B cell (primary cell): ENCODE data around the gene SEMA3G. TPM values are rescaled to one million over a fixed set of nuclear protein-coding genes. Genes with fewer than 3 reads are reported as not detected.

Source experiments
- ATAC-seq: fragments of 200-7000 bp; cut with Tn5 transposase; one replicate; pipeline ENCODE4 v1.10.0; 2021; ENCODE audit warnings: low read depth, mild to moderate bottlenecking, moderate number of reproducible peaks, moderate library complexity
- CTCF ChIA-PET: fragments of 350-600 bp; sonication (Branson Sonifier 250); formaldehyde crosslinking; loops from one replicate; lab custom pipeline; 2021; ENCODE audit warnings: antibody characterized with exemption, inconsistent platforms; lab: Charles Lee
- POLR2A ChIA-PET: fragments of 350-600 bp; sonication (Branson Sonifier 250); formaldehyde crosslinking; loops from one replicate; lab custom pipeline; 2021; ENCODE audit warnings: antibody characterized with exemption; lab: Charles Lee
- DNase-seq: peaks from one replicate; pipeline ENCODE4 v3.0.0; 2013
- H2AFZ ChIP-seq: 2 replicates; pipeline ENCODE4 v1.6.1; 2012; ENCODE audit warnings: mild to moderate bottlenecking, low read depth, low read length; ENCODE audit not compliant: insufficient read depth, poor library complexity, severe bottlenecking
- H3K27ac ChIP-seq, 2 donors: 1 replicate in 1 of 2; 2 replicates in 1 of 2; pipeline ENCODE4 v1.5.1; 2012 to 2013; ENCODE audit warnings: low read length in 2 of 2, mild to moderate bottlenecking in 2 of 2, moderate library complexity in 1 of 2
- H3K27me3 ChIP-seq, 4 experiments: fragments of 200-600 bp in 1 of 4; sonication (generic) in 1 of 4; replicated peaks in 1 of 4; 1 replicate in 2 of 4; 2 replicates in 2 of 4; pipeline versions ENCODE4 v1.6.1 to v1.7.0; 2013 to 2016; ENCODE audit warnings: low read length in 3 of 4, mild to moderate bottlenecking in 2 of 4, mixed read lengths in 1 of 4, moderate library complexity in 1 of 4; ENCODE audit not compliant: insufficient read depth in 4 of 4, control insufficient read depth in 3 of 4; ENCODE audit errors: control extremely low read depth in 1 of 4
- H3K36me3 ChIP-seq, 2 experiments: replicated peaks in 1 of 2; 1 replicate in 1 of 2; 2 replicates in 1 of 2; pipeline versions ENCODE4 v1.6.1 to v1.7.1; 2013; ENCODE audit warnings: low read length in 1 of 2; ENCODE audit not compliant: insufficient read depth in 2 of 2, control insufficient read depth in 1 of 2; ENCODE audit errors: control extremely low read depth in 1 of 2, extremely low read depth in 1 of 2
- H3K4me1 ChIP-seq, 2 donors: fragments of 200-600 bp in 1 of 2; sonication (generic) in 1 of 2; 1 replicate in 1 of 2; 2 replicates in 1 of 2; pipeline versions ENCODE4 v1.5.1 to v1.6.1; 2013 to 2017; ENCODE audit warnings: low read length in 2 of 2; ENCODE audit not compliant: control insufficient read depth in 2 of 2, insufficient read depth in 2 of 2
- H3K4me2 ChIP-seq: replicated peaks from 2 replicates; pipeline ENCODE3; 2012; ENCODE audit warnings: mild to moderate bottlenecking, low read depth, low read length; ENCODE audit not compliant: poor library complexity, severe bottlenecking
- H3K4me3 ChIP-seq, 5 experiments: fragments of 200-600 bp in 1 of 5; sonication (generic) in 1 of 5; 1 replicate in 3 of 5; 2 replicates in 2 of 5; pipeline versions ENCODE4 v1.5.1 to v1.7.0; 2011 to 2016; ENCODE audit warnings: low read length in 4 of 5, mild to moderate bottlenecking in 4 of 5, low read depth in 2 of 5, control low read depth in 1 of 5, moderate library complexity in 1 of 5; ENCODE audit not compliant: insufficient read depth in 1 of 5; ENCODE audit errors: control extremely low read depth in 1 of 5, extremely low read depth in 1 of 5
- H3K79me2 ChIP-seq: fragments of 200-600 bp; sonication (generic); one replicate; pipeline ENCODE4 v1.6.0; 2016; ENCODE audit warnings: low read length; ENCODE audit not compliant: control insufficient read depth, insufficient read depth
- H3K9ac ChIP-seq: fragments of 200-600 bp; sonication (generic); 2 replicates; pipeline ENCODE4 v1.6.1; 2017; ENCODE audit warnings: mild to moderate bottlenecking, low read length, moderate library complexity
- H3K9me3 ChIP-seq, 3 donors: one replicate each; pipeline versions ENCODE4 v1.6.1 to v1.7.1; 2013; ENCODE audit warnings: low read length in 2 of 3; ENCODE audit not compliant: control insufficient read depth in 2 of 3, insufficient read depth in 1 of 3; ENCODE audit errors: control extremely low read depth in 1 of 3
- H4K20me1 ChIP-seq: 2 replicates; pipeline ENCODE4 v1.6.0; 2012; ENCODE audit warnings: mild to moderate bottlenecking, low read length; ENCODE audit not compliant: insufficient read depth, control insufficient read depth, poor library complexity, severe bottlenecking
- H3K27ac Mint-ChIP-seq: one replicate; pipeline ENCODE4 v1.8.0; 2021; ENCODE audit warnings: mixed read lengths
- H3K27me3 Mint-ChIP-seq: one replicate; pipeline ENCODE4 v1.8.0; 2021; ENCODE audit warnings: mixed read lengths
- H3K4me1 Mint-ChIP-seq: one replicate; pipeline ENCODE4 v1.8.0; 2021; ENCODE audit warnings: mixed read lengths
- H3K4me3 Mint-ChIP-seq: one replicate; pipeline ENCODE4 v1.8.0; 2021; ENCODE audit warnings: mixed read lengths
- H3K9me3 Mint-ChIP-seq: one replicate; pipeline ENCODE4 v1.8.0; 2022; ENCODE audit warnings: mixed read lengths; ENCODE audit not compliant: insufficient read depth
- CTCF ChIP-seq: fragments of 200-600 bp; IDR thresholded peaks from one replicate; pipeline ENCODE4 v1.8.0; 2022; ENCODE audit warnings: antibody characterized with exemption, mild to moderate bottlenecking
- EZH2 ChIP-seq: IDR thresholded peaks from 2 replicates; pipeline ENCODE4 v1.6.1; 2012; ENCODE audit warnings: borderline replicate concordance, low read depth, mild to moderate bottlenecking, moderate library complexity, low read length; ENCODE audit not compliant: insufficient read depth, poor library complexity, severe bottlenecking
- WGBS: methylation state at CpG from one replicate; pipeline ENCODE4 v1.1.5; 2013; ENCODE audit warnings: missing lambda C conversion rate; ENCODE audit not compliant: insufficient coverage; 5-methylcytosine and 5-hydroxymethylcytosine counted together
- intact Hi-C: fragments of 100-400 bp; cut with micrococcal nuclease; formaldehyde crosslinking; loops from one replicate; pipeline ENCODE4 v1.10.0; 2022
- polyA plus RNA-seq: library from polyadenylated mRNA; depleted of rRNA; stranded (reverse); fragments of >200 nt; gene quantifications from 2 replicates; pipeline ENCODE4 v1.2.3, GENCODE V29; 2012
- total RNA-seq, 2 donors: library from RNA; stranded (reverse); fragments of 120-200 nt in 1 of 2; gene quantifications; 1 replicate in 1 of 2; 2 replicates in 1 of 2; pipeline versions ENCODE4 v1.2.3 to v1.2.4, GENCODE V29; 2013 to 2022

SEMA3G gene
- total and polyA plus RNA-seq, 2 donors (not counting 1 experiment from before 2014, with no cell fraction given), result 0.10 to 0.42 TPM

- H3K4me3 ChIP-seq, result no peak overlapping the region
- no peaks in the 10 kb centered on the region for H3K4me1 ChIP-seq
- Mint-ChIP-seq H3K9me3 (no peaks in the 10 kb centered on the region), H3K4me1 (no peaks in the 10 kb centered on the region), H3K4me3 (no peak overlapping the region), H3K27me3 (no peaks in the 10 kb centered on the region), H3K27ac (no peak overlapping the region)
- no peaks in the 10 kb centered on the region for H4K20me1 ChIP-seq
- WGBS, result 96% methylated on average over 7 of the region's 9 CpGs
- ChIA-PET CTCF (interaction anchor here (0.9 kb wide), 1 partner anchor 100 kb away, joined by 3 read pairs; no protein-coding TSS in a partner anchor), POLR2A (no interaction called here)
- H3K36me3 ChIP-seq, result no peaks in the 10 kb centered on the region
- H3K79me2 ChIP-seq, result no peaks in the 10 kb centered on the region
- DNase-seq (no peak), ATAC-seq (no peak)
- no peak overlapping the region for H3K27ac ChIP-seq
- intact Hi-C loops, result no loop called here
- H3K9me3 ChIP-seq, result no peaks in the 10 kb centered on the region
- H3K9ac ChIP-seq, result no peak overlapping the region
- no peak overlapping the region for H3K4me2 ChIP-seq
- H2AFZ ChIP-seq, result no peak overlapping the region
- TF ChIP-seq CTCF, result no peak
- no peak for TF ChIP-seq EZH2
- H3K27me3 ChIP-seq, result no peaks in the 10 kb centered on the region
Measured at GRCh38 chr3:52438579-52439425, 6.1 kb downstream of the SEMA3G start.

GRCh38 chr3:52438104-52438376 lies 6.9 kb downstream of the SEMA3G start:
- 96% methylated on average over 6 of the region's 6 CpGs for WGBS
- no peaks in the 10 kb centered on the region for H3K4me1 ChIP-seq
- intact Hi-C loops, result no loop called here
- ATAC-seq (no peak), DNase-seq (no peak)
- CTCF ChIA-PET, result no interaction called here
- Mint-ChIP-seq H3K4me3 (no peak overlapping the region), H3K4me1 (no peaks in the 10 kb centered on the region), H3K27ac (no peak overlapping the region), H3K27me3 (no peaks in the 10 kb centered on the region), H3K9me3 (no peaks in the 10 kb centered on the region)
- POLR2A ChIA-PET, result no interaction called here
- no peaks in the 10 kb centered on the region for H3K27me3 ChIP-seq
- H3K4me3 ChIP-seq, result no peak overlapping the region
- H2AFZ ChIP-seq, result no peak overlapping the region
- no peak overlapping the region for H3K27ac ChIP-seq
- H3K79me2 ChIP-seq, result no peaks in the 10 kb centered on the region
- no peaks in the 10 kb centered on the region for H4K20me1 ChIP-seq
- H3K9me3 ChIP-seq, result no peaks in the 10 kb centered on the region
- H3K4me2 ChIP-seq, result no peak overlapping the region
- no peak overlapping the region for H3K9ac ChIP-seq
- no peaks in the 10 kb centered on the region for H3K36me3 ChIP-seq
- TF ChIP-seq CTCF (no peak), EZH2 (no peak)
